Measurements from ENCODE around the gene TRAF3IP1. TPM values are rescaled to one million over a fixed set of nuclear protein-coding genes. Genes with fewer than 3 reads are reported as not detected.
A peak's percentile ranks its signal among the peaks of the same experiment; 100 is the strongest.
"Not testable (repeated sequence)": the region's sequence is repeated elsewhere in the genome, so short reads cannot be mapped to it uniquely, and the experiment has no call there.

The TRAF3IP1 gene
- total and polyA plus RNA-seq, 5 donors = 6.3 to 19.9 (median 16.9) TPM

- WGBS = 92% methylated on average over 8 of the region's 8 CpGs
- Histone ChIP-seq H3K27me3 (ENCODE audit: control insufficient read depth, insufficient read depth) (no peaks in the 10 kb centered on the region), H3K4me1 (ENCODE audit: control insufficient read depth, insufficient read depth, low read length) (no peaks in the 10 kb centered on the region), H3K9me3 (ENCODE audit: control insufficient read depth, low read length) (no peaks in the 10 kb centered on the region), H3K27ac (ENCODE audit: low read length) (no peak overlapping the region), H3K4me3 (ENCODE audit: low read length) (no peak overlapping the region)
- no peak for DNase-seq
- peak in 1 of 2 donors; percentile 19 for ATAC-seq
- intact Hi-C loops (cut with DNase I) = no loop called here
Measured at GRCh38 chr2:238314576-238314975, 5.7 kb upstream of the TRAF3IP1 start.

- Histone ChIP-seq H3K27me3 (ENCODE audit: control insufficient read depth, insufficient read depth) (no peaks in the 10 kb centered on the region), H3K9me3 (ENCODE audit: control insufficient read depth, low read length) (no peaks in the 10 kb centered on the region), H3K4me1 (ENCODE audit: control insufficient read depth, insufficient read depth, low read length) (no peaks in the 10 kb centered on the region), H3K4me3 (ENCODE audit: low read length) (no peak overlapping the region), H3K27ac (ENCODE audit: low read length) (no peak overlapping the region)
- ATAC-seq (no peak), DNase-seq (no peak)
- 94% methylated on average over 13 of the region's 13 CpGs for WGBS
- intact Hi-C loops (cut with DNase I) = no loop called here
Measured at GRCh38 chr2:238315031-238315595, 5.2 kb upstream of the TRAF3IP1 start.

GRCh38 chr2:238320648-238321281 is 447 bp downstream of the TRAF3IP1 start:
- intact Hi-C loops (cut with DNase I) = no loop called here
- DNase-seq = peak; percentile 25 to 74 (median 64)
- 1% methylated on average over 65 of the region's 65 CpGs for WGBS

GRCh38 chr2:238321467-238321866 is 1.1 kb downstream of the TRAF3IP1 start:
- no peaks in the 10 kb centered on the region for H3K27me3 ChIP-seq (ENCODE audit: control insufficient read depth, insufficient read depth)
- peak overlapping the region; percentile 89 for H3K4me3 ChIP-seq (ENCODE audit: low read length)
- WGBS = 74% methylated on average over 9 of the region's 9 CpGs
- no peaks in the 10 kb centered on the region for H3K4me1 ChIP-seq (ENCODE audit: control insufficient read depth, insufficient read depth, low read length)
- ATAC-seq (no peak), DNase-seq (no peak)
- intact Hi-C loops (cut with DNase I) = no loop called here
- no peaks in the 10 kb centered on the region for H3K9me3 ChIP-seq (ENCODE audit: control insufficient read depth, low read length)
- H3K27ac ChIP-seq (ENCODE audit: low read length) = no peak overlapping the region

More at GRCh38 chr2:238320648-238321281, 447 bp downstream of the TRAF3IP1 start:
- no peak overlapping the region for H3K27ac ChIP-seq (ENCODE audit: low read length)
- peak overlapping the region; percentile 89 for H3K4me3 ChIP-seq (ENCODE audit: low read length)
- peak; percentile 4 to 5 for ATAC-seq
- no peaks in the 10 kb centered on the region for H3K27me3 ChIP-seq (ENCODE audit: control insufficient read depth, insufficient read depth)
- H3K4me1 ChIP-seq (ENCODE audit: control insufficient read depth, insufficient read depth, low read length) = no peaks in the 10 kb centered on the region
- H3K9me3 ChIP-seq (ENCODE audit: control insufficient read depth, low read length) = no peaks in the 10 kb centered on the region

GRCh38 chr2:238322001-238322411 is 1.7 kb downstream of the TRAF3IP1 start:
- DNase-seq = no peak
- H3K9me3 ChIP-seq (ENCODE audit: control insufficient read depth, low read length) = no peaks in the 10 kb centered on the region
- no peaks in the 10 kb centered on the region for H3K4me1 ChIP-seq (ENCODE audit: control insufficient read depth, insufficient read depth, low read length)
- ATAC-seq = no peak
- H3K27me3 ChIP-seq (ENCODE audit: control insufficient read depth, insufficient read depth) = no peaks in the 10 kb centered on the region
- intact Hi-C loops (cut with DNase I) = no loop called here
- H3K4me3 ChIP-seq (ENCODE audit: low read length) = no peak overlapping the region
- WGBS = 86% methylated on average over 10 of the region's 10 CpGs
- H3K27ac ChIP-seq (ENCODE audit: low read length) = no peak overlapping the region

GRCh38 chr2:238324248-238324647 is 3.9 kb downstream of the TRAF3IP1 start:
- H3K9me3 ChIP-seq (ENCODE audit: control insufficient read depth, low read length); DNase-seq; ATAC-seq; H3K4me1 ChIP-seq (ENCODE audit: control insufficient read depth, insufficient read depth, low read length); H3K4me3 ChIP-seq (ENCODE audit: low read length); H3K27me3 ChIP-seq (ENCODE audit: control insufficient read depth, insufficient read depth); H3K27ac ChIP-seq (ENCODE audit: low read length); intact Hi-C loops (cut with DNase I): not testable (repeated sequence)
- 95% methylated on average over 7 of the region's 7 CpGs for WGBS

GRCh38 chr2:238325694-238326093 is 5.4 kb downstream of the TRAF3IP1 start:
- ATAC-seq = no peak

GRCh38 chr2:238326801-238327365 is 6.6 kb downstream of the TRAF3IP1 start:
- no peak for ATAC-seq
- no peak for DNase-seq
- no peaks in the 10 kb centered on the region for H3K9me3 ChIP-seq (ENCODE audit: control insufficient read depth, low read length)
- WGBS = 96% methylated on average over 12 of the region's 12 CpGs
- no peaks in the 10 kb centered on the region for H3K27me3 ChIP-seq (ENCODE audit: control insufficient read depth, insufficient read depth)
- H3K27ac ChIP-seq (ENCODE audit: low read length) = no peak overlapping the region
- intact Hi-C loops (cut with DNase I) = no loop called here
- H3K4me3 ChIP-seq (ENCODE audit: low read length) = no peak overlapping the region
- no peaks in the 10 kb centered on the region for H3K4me1 ChIP-seq (ENCODE audit: control insufficient read depth, insufficient read depth, low read length)

More at GRCh38 chr2:238325694-238326093, 5.4 kb downstream of the TRAF3IP1 start:
- DNase-seq = no peak
- intact Hi-C loops (cut with DNase I) = no loop called here
- no peak overlapping the region for H3K27ac ChIP-seq (ENCODE audit: low read length)
- H3K4me1 ChIP-seq (ENCODE audit: control insufficient read depth, insufficient read depth, low read length) = no peaks in the 10 kb centered on the region
- H3K9me3 ChIP-seq (ENCODE audit: control insufficient read depth, low read length) = no peaks in the 10 kb centered on the region
- H3K4me3 ChIP-seq (ENCODE audit: low read length) = no peak overlapping the region
- no peaks in the 10 kb centered on the region for H3K27me3 ChIP-seq (ENCODE audit: control insufficient read depth, insufficient read depth)
- WGBS = 83% methylated on average over 9 of the region's 9 CpGs

- Histone ChIP-seq H3K4me3 (ENCODE audit: low read length) (no peak overlapping the region), H3K27me3 (ENCODE audit: control insufficient read depth, insufficient read depth) (no peaks in the 10 kb centered on the region), H3K4me1 (ENCODE audit: control insufficient read depth, insufficient read depth, low read length) (no peaks in the 10 kb centered on the region), H3K27ac (ENCODE audit: low read length) (no peak overlapping the region), H3K9me3 (ENCODE audit: control insufficient read depth, low read length) (no peaks in the 10 kb centered on the region)
- DNase-seq = no peak
- ATAC-seq = no peak
- intact Hi-C loops (cut with DNase I) = no loop called here
- 99% methylated on average over 3 of the region's 3 CpGs for WGBS
Measured at GRCh38 chr2:238327751-238328150, 7.4 kb downstream of the TRAF3IP1 start.

GRCh38 chr2:238330391-238330790 is 10.1 kb downstream of the TRAF3IP1 start:
- Histone ChIP-seq H3K4me1 (ENCODE audit: control insufficient read depth, insufficient read depth, low read length) (no peaks in the 10 kb centered on the region), H3K27me3 (ENCODE audit: control insufficient read depth, insufficient read depth) (no peaks in the 10 kb centered on the region), H3K27ac (ENCODE audit: low read length) (no peak overlapping the region), H3K4me3 (ENCODE audit: low read length) (no peak overlapping the region), H3K9me3 (ENCODE audit: control insufficient read depth, low read length) (no peaks in the 10 kb centered on the region)
- 95% methylated on average over 9 of the region's 9 CpGs for WGBS
- no peak for DNase-seq
- ATAC-seq = peak in 1 of 2 donors; percentile 9
- intact Hi-C loops (cut with DNase I) = no loop called here

- no peak for DNase-seq
- intact Hi-C loops (cut with DNase I) = no loop called here
- H3K9me3 ChIP-seq (ENCODE audit: control insufficient read depth, low read length) = no peaks in the 10 kb centered on the region
- WGBS = 87% methylated on average over 5 of the region's 5 CpGs
- no peak overlapping the region for H3K4me3 ChIP-seq (ENCODE audit: low read length)
- H3K4me1 ChIP-seq (ENCODE audit: control insufficient read depth, insufficient read depth, low read length) = no peaks in the 10 kb centered on the region
- ATAC-seq = no peak
- H3K27ac ChIP-seq (ENCODE audit: low read length) = no peak overlapping the region
- no peaks in the 10 kb centered on the region for H3K27me3 ChIP-seq (ENCODE audit: control insufficient read depth, insufficient read depth)
Measured at GRCh38 chr2:238331916-238332315, 11.6 kb downstream of the TRAF3IP1 start.

Measured in right cardiac atrium (tissue), 5 donors.